IPS-18a (cell line): ENCODE measurements around the gene MAD1L1.

Experiments used
- H3K27ac ChIP-seq: one replicate; pipeline ENCODE4 v1.5.1; 2013; ENCODE audit warnings: low read length
- H3K27me3 ChIP-seq: one replicate; pipeline ENCODE4 v1.6.1; 2013; ENCODE audit warnings: mild to moderate bottlenecking, low read length; ENCODE audit not compliant: control insufficient read depth, insufficient read depth
- H3K36me3 ChIP-seq: one replicate; pipeline ENCODE4 v1.6.1; 2013; ENCODE audit warnings: low read depth, low read length; ENCODE audit not compliant: control insufficient read depth
- H3K4me1 ChIP-seq: one replicate; pipeline ENCODE4 v1.6.1; 2013; ENCODE audit warnings: low read depth, low read length; ENCODE audit not compliant: control insufficient read depth
- H3K4me3 ChIP-seq: one replicate; pipeline ENCODE4 v1.5.1; 2013; ENCODE audit warnings: low read length
- H3K9ac ChIP-seq: one replicate; pipeline ENCODE4 v1.6.1; 2013; ENCODE audit warnings: mild to moderate bottlenecking, low read length, moderate library complexity
- H3K9me3 ChIP-seq: one replicate; pipeline ENCODE4 v1.6.1; 2013; ENCODE audit warnings: low read depth, low read length; ENCODE audit not compliant: control insufficient read depth

The MAD1L1 gene

GRCh38 chr7:1804310-1804709 lies 428.4 kb downstream of the MAD1L1 start:
- Histone ChIP-seq H3K4me1 (peaks cover 3% of the 10 kb centered on the region), H3K9ac (no peak overlapping the region), H3K4me3 (no peak overlapping the region), H3K9me3 (no peaks in the 10 kb centered on the region), H3K27me3 (no peaks in the 10 kb centered on the region), H3K36me3 (no peaks in the 10 kb centered on the region), H3K27ac (no peak overlapping the region)

DNA sequence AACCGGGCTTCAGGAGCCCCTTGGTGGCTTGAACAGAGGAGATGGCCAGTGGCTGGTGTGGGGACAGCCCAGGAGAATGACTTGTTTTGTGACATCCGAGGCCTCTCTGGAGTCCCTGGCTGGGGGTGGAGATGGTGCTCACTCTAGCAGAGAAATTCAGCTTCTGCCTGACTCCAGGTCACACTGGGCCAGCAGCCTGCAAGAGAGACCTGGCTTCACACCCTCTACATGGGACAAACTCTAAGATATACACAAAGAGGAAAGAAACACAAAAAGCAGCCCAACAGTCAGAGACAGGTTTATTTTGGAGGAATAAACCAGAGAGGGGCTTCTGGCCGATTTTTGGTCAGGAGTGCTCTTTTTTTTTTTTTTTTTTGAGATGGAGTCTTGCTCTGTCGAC lies 429.8 kb downstream of the MAD1L1 start:
- H3K27me3 ChIP-seq = no peaks in the 10 kb centered on the region
- H3K4me1 ChIP-seq = peaks cover 3% of the 10 kb centered on the region
- H3K27ac ChIP-seq = no peak overlapping the region
- H3K36me3 ChIP-seq = no peaks in the 10 kb centered on the region
- no peak overlapping the region for H3K9ac ChIP-seq
- H3K4me3 ChIP-seq = no peak overlapping the region
- no peaks in the 10 kb centered on the region for H3K9me3 ChIP-seq

DNA sequence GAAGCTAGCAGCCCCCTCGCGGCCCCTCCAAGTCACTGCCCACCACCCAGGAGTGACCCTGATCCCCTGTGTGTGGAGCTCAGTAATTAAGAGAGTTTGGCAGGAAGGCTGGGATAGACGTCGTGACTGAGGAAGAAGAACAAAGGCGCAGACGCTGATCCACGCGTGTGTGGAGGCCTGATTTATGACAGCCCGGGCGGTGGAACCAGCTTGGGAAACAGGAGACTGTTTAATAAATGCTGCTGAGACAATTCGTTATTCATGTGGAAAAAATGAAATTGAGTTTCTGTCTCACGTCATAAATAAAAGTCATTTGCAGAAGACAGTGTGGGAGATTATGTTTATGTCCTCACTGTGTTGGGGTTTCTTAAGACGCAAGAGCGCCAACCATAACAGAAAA lies 431.8 kb downstream of the MAD1L1 start:
- no peak overlapping the region for H3K27ac ChIP-seq
- no peaks in the 10 kb centered on the region for H3K36me3 ChIP-seq
- no peak overlapping the region for H3K4me3 ChIP-seq
- H3K9me3 ChIP-seq = no peaks in the 10 kb centered on the region
- no peaks in the 10 kb centered on the region for H3K27me3 ChIP-seq
- H3K4me1 ChIP-seq = peaks cover 3% of the 10 kb centered on the region
- no peak overlapping the region for H3K9ac ChIP-seq

- Histone ChIP-seq H3K9me3 (peaks cover 9% of the 10 kb centered on the region), H3K4me3 (no peak overlapping the region), H3K27ac (no peak overlapping the region), H3K27me3 (no peaks in the 10 kb centered on the region), H3K4me1 (no peaks in the 10 kb centered on the region), H3K36me3 (no peaks in the 10 kb centered on the region), H3K9ac (no peak overlapping the region)
Measured at GRCh38 chr7:1798191-1798590, 434.6 kb downstream of the MAD1L1 start.

GRCh38 chr7:1794888-1795542 lies 437.7 kb downstream of the MAD1L1 start:
- Histone ChIP-seq H3K27ac (no peak overlapping the region), H3K4me3 (no peak overlapping the region), H3K9ac (no peak overlapping the region), H3K9me3 (peaks cover 9% of the 10 kb centered on the region), H3K36me3 (no peaks in the 10 kb centered on the region), H3K4me1 (no peaks in the 10 kb centered on the region), H3K27me3 (no peaks in the 10 kb centered on the region)

- no peak overlapping the region for H3K4me3 ChIP-seq
- no peaks in the 10 kb centered on the region for H3K27me3 ChIP-seq
- no peaks in the 10 kb centered on the region for H3K36me3 ChIP-seq
- no peak overlapping the region for H3K27ac ChIP-seq
- no peaks in the 10 kb centered on the region for H3K4me1 ChIP-seq
- H3K9ac ChIP-seq = no peak overlapping the region
- peaks cover 5% of the 10 kb centered on the region for H3K9me3 ChIP-seq
Measured at GRCh38 chr7:1787681-1788235, 445.0 kb downstream of the MAD1L1 start.

GRCh38 chr7:1787241-1787640 lies 445.5 kb downstream of the MAD1L1 start:
- Histone ChIP-seq H3K36me3 (no peaks in the 10 kb centered on the region), H3K9ac (no peak overlapping the region), H3K9me3 (peaks cover 5% of the 10 kb centered on the region), H3K4me3 (no peak overlapping the region), H3K4me1 (no peaks in the 10 kb centered on the region), H3K27me3 (no peaks in the 10 kb centered on the region), H3K27ac (no peak overlapping the region)

DNA sequence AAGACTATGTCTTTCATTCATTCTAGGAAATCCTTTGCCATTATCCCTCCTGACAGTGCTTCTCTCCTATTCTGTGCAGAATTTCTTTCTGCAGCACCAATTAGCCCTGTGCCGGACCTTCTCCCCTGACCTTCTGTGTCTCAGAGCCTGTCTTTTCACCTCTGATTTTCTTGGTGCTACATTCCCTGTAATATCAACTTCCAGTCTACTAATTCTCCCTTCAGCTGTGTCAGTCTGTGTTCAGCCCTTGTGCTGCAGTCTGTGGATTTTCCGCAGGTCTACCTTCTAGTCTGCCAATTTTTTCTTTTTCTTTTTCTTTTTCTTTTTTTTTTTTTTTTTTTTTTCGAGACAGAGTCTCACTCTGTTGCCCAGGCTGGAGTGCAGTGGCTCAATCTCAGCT lies 446.9 kb downstream of the MAD1L1 start:
- Histone ChIP-seq H3K9me3 (peaks cover 5% of the 10 kb centered on the region), H3K27me3 (no peaks in the 10 kb centered on the region), H3K4me1 (no peaks in the 10 kb centered on the region), H3K36me3 (no peaks in the 10 kb centered on the region), H3K27ac (no peak overlapping the region), H3K9ac (no peak overlapping the region), H3K4me3 (no peak overlapping the region)

GRCh38 chr7:1781369-1781768 lies 451.4 kb downstream of the MAD1L1 start:
- no peak overlapping the region for H3K27ac ChIP-seq
- no peaks in the 10 kb centered on the region for H3K27me3 ChIP-seq
- peaks cover 5% of the 10 kb centered on the region for H3K9me3 ChIP-seq
- H3K4me3 ChIP-seq = no peak overlapping the region
- no peaks in the 10 kb centered on the region for H3K4me1 ChIP-seq
- H3K9ac ChIP-seq = no peak overlapping the region
- H3K36me3 ChIP-seq = no peaks in the 10 kb centered on the region

DNA sequence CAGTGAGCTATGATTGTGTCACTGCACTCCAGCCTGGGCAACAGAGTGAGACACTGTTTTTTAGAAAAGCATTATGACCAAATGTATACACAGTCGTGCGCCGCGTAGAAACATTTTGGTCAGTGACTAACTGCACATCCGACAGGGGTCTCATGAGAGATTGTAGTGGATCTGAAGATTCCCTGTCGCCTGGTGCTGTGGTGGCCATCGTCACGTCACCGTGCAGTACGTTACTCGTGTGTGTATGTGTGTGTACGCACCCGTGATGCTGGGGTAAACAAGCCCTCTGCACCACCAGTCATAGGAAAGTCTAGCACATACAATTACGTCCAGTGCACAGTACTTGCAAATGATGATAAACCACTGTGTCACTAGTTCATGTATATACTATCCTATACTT lies 453.3 kb downstream of the MAD1L1 start:
- Histone ChIP-seq H3K4me1 (no peaks in the 10 kb centered on the region), H3K27me3 (no peaks in the 10 kb centered on the region), H3K27ac (no peak overlapping the region), H3K9ac (no peak overlapping the region), H3K36me3 (no peaks in the 10 kb centered on the region), H3K9me3 (no peaks in the 10 kb centered on the region), H3K4me3 (no peak overlapping the region)

DNA sequence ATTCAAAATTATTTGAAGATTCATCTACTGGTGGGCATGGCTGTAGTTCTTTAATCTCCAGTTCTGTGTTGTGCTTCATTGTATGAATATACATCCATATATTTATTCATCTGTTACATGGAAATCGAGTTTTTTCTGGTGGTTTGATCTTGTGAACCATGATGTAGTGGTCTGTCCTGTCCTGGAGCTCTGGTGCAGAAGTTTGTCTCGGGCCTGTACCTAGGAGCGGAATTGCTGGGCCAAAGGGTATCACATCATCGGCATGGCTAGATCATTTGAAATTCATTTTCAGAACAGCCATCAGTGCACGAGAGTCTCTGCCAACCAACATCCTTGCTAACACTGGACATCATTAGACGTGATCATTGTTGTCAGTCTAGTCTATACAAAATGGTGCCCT lies 455.6 kb downstream of the MAD1L1 start:
- H3K9me3 ChIP-seq = no peaks in the 10 kb centered on the region
- H3K27me3 ChIP-seq = no peaks in the 10 kb centered on the region
- H3K36me3 ChIP-seq = no peaks in the 10 kb centered on the region
- H3K9ac ChIP-seq = no peak overlapping the region
- no peak overlapping the region for H3K27ac ChIP-seq
- no peak overlapping the region for H3K4me3 ChIP-seq
- H3K4me1 ChIP-seq = no peaks in the 10 kb centered on the region

DNA sequence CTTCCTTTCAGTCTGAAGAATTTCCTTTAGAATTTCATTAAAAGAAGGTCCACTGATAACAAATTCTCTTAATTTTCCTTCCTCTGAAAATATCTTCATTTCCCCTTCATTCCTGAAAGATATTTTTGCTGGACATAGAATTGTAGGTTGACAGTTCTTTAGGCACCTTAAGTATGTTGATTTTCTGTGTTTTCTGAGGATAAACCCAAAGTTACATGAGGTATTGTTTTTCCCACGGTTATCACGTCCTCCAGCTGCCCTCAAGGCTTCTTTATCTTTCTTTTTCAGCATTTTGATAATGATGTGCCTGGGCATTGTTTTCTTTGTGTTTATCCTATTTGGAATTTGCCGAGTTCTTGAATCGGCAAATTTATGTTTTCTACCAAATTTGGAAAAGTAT lies 457.4 kb downstream of the MAD1L1 start:
- H3K9ac ChIP-seq = no peak overlapping the region
- no peaks in the 10 kb centered on the region for H3K27me3 ChIP-seq
- H3K36me3 ChIP-seq = no peaks in the 10 kb centered on the region
- H3K27ac ChIP-seq = no peak overlapping the region
- H3K4me1 ChIP-seq = no peaks in the 10 kb centered on the region
- no peaks in the 10 kb centered on the region for H3K9me3 ChIP-seq
- no peak overlapping the region for H3K4me3 ChIP-seq
